H1 (cell line): ENCODE results near the gene HMGCLL1. TPM values are rescaled to one million over a fixed set of nuclear protein-coding genes. Genes with fewer than 3 reads are reported as not detected.

Source experiments
- CHD7 ChIP-seq: fragments of 300-600 bp; sonication (generic); IDR thresholded peaks from 2 replicates; pipeline ENCODE4 v1.7.1; 2012; ENCODE audit warnings: low read length, moderate library complexity, mild to moderate bottlenecking, inconsistent platforms; ENCODE audit not compliant: insufficient replicate concordance
- KDM4A ChIP-seq: IDR thresholded peaks from one replicate; pipeline ENCODE4 v1.7.1; 2012; ENCODE audit warnings: low read depth, mild to moderate bottlenecking, moderate library complexity, low read length, inconsistent platforms; ENCODE audit not compliant: severe bottlenecking
- SRF ChIP-seq: IDR thresholded peaks from 2 replicates; pipeline ENCODE4 v1.6.1; 2011; ENCODE audit warnings: mild to moderate bottlenecking, low read depth, low read length, moderate library complexity
- polyA plus RNA-seq, 7 experiments: library from polyadenylated mRNA; depleted of rRNA in 3 of 7; stranded (reverse) in 5 of 7; unstranded in 2 of 7; fragments of >200 nt in 5 of 7; fragments of 200-250 nt in 2 of 7; gene quantifications; 1 replicate in 5 of 7; 2 replicates in 1 of 7; 4 replicates in 1 of 7; pipeline versions ENCODE4 v1.2.1 to v1.2.3, GENCODE V29; 2011 to 2013; ENCODE audit warnings: missing spikeins in 2 of 7, mixed read lengths in 2 of 7
- total RNA-seq: library from RNA; stranded (reverse); fragmentation: NEBNext Ultra II Directional; extraction: Animal tissue kit (Norgen Biotek cat#: 25700); gene quantifications from 2 replicates; pipeline ENCODE4 v1.2.1, GENCODE V29; 2021

Gene HMGCLL1
- total and polyA plus RNA-seq, 2 of the 8 experiments (the other 6 are each of a cell fraction or from before 2014, with no cell fraction given): 0.06 to 0.41 TPM

GRCh38 chr6:55448451-55448850 lies 130.5 kb downstream of the HMGCLL1 start (continued):
- TF ChIP-seq CHD7: no peak
- no peak for TF ChIP-seq KDM4A
- TF ChIP-seq SRF: no peak
- TF ChIP-seq, all 59 proteins: peak for 0
